IPS-15b (cell line): ENCODE results near the gene BABAM1.
"Not testable (repeated sequence)": the region's sequence is repeated elsewhere in the genome, so short reads cannot be mapped to it uniquely, and the experiment has no call there.

Source experiments
- H3K27me3 ChIP-seq: one replicate; pipeline ENCODE4 v1.6.1; 2013; ENCODE audit warnings: low read length; ENCODE audit not compliant: control insufficient read depth, insufficient read depth
- H3K36me3 ChIP-seq: one replicate; pipeline ENCODE4 v1.6.1; 2013; ENCODE audit warnings: low read length; ENCODE audit not compliant: control insufficient read depth, insufficient read depth
- H3K4me1 ChIP-seq: one replicate; pipeline ENCODE4 v1.6.1; 2013; ENCODE audit warnings: mild to moderate bottlenecking, low read length; ENCODE audit not compliant: control insufficient read depth, insufficient read depth
- H3K4me3 ChIP-seq: one replicate; pipeline ENCODE4 v1.5.1; 2013; ENCODE audit warnings: low read depth, low read length
- H3K9ac ChIP-seq: one replicate; pipeline ENCODE4 v1.6.1; 2013; ENCODE audit warnings: low read depth, mild to moderate bottlenecking, low read length
- H3K9me3 ChIP-seq: one replicate; pipeline ENCODE4 v1.6.1; 2013; ENCODE audit warnings: mild to moderate bottlenecking, low read length; ENCODE audit not compliant: control insufficient read depth, insufficient read depth

The BABAM1 gene

DNA sequence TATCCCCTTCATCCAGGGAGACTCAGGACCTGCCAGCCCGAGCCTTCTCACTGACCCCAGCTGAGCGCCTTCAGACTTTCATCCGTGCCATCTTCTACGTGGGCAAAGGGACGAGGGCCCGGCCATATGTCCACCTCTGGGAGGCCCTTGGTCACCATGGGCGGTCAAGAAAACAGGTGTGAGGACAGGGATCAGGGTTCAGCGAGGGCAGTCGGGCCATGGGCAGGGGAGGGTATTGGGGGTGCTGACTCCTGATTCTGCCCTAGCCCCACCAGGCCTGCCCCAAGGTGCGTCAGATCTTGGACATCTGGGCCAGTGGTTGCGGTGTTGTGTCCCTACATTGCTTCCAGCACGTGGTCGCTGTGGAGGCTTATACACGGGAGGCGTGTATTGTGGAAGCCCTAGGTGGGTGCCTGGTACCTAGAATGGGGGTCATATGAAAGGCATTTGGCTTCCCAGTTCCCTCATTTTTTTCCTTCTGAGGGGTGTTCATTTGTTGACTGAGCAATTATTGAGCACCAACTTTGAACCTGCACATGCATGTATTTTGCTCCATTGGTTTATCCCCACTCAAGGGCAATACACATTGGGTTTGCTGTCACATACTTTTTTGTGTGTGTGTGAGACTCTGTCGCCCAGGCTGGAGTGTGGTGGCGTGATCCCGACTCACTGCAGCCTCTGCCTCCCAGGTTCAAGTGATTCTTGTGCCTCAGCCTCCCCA lies 18.3 kb downstream of the BABAM1 start:
- Histone ChIP-seq H3K27me3 (no peaks in the 10 kb centered on the region), H3K9ac (no peak overlapping the region), H3K4me3 (no peak overlapping the region), H3K4me1 (no peaks in the 10 kb centered on the region), H3K9me3 (no peaks in the 10 kb centered on the region), H3K36me3 (peaks cover 21% of the 10 kb centered on the region)

DNA sequence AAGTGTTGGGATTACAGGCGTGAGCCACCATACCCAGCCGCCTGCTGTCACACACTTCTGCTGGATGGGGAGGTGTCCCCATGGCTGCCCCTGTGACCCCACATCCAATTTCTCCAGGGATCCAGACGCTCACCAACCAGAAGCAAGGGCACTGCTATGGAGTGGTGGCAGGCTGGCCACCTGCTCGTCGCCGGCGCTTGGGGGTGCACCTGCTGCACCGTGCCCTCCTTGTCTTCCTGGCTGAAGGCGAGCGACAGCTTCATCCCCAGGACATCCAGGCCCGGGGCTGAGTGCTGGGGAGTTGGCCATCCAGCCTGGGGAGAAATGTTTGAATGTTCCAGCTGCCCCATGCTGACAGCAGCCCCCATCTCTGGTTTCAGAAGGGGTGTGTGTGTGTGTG lies 19.0 kb downstream of the BABAM1 start:
- Histone ChIP-seq H3K27me3 (no peaks in the 10 kb centered on the region), H3K4me1 (no peaks in the 10 kb centered on the region), H3K36me3 (peaks cover 21% of the 10 kb centered on the region), H3K9me3 (no peaks in the 10 kb centered on the region), H3K4me3 (no peak overlapping the region), H3K9ac (no peak overlapping the region)

DNA sequence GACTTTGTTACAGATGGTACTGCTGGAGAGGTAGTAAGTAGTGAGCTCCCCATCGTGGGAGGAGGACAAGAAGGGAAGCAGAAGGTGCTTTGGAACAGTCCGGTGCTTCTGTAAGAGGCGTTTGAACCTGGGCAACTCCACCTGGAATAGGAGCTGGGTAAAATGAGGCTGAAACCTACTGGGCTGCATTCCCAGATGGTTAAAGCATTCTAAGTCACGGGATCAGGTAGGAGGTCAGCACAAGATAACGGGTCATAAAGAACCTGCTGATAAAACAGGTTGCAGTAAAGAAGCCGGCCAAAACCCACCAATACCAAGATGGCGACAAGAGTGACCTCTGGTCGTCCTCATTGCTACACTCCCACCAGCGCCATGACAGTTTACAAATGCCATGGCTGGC lies 19.5 kb downstream of the BABAM1 start:
- Histone ChIP-seq H3K9ac (no peak overlapping the region), H3K9me3 (no peaks in the 10 kb centered on the region), H3K4me1 (no peaks in the 10 kb centered on the region), H3K36me3 (peaks cover 21% of the 10 kb centered on the region), H3K27me3 (no peaks in the 10 kb centered on the region), H3K4me3 (no peak overlapping the region)

DNA sequence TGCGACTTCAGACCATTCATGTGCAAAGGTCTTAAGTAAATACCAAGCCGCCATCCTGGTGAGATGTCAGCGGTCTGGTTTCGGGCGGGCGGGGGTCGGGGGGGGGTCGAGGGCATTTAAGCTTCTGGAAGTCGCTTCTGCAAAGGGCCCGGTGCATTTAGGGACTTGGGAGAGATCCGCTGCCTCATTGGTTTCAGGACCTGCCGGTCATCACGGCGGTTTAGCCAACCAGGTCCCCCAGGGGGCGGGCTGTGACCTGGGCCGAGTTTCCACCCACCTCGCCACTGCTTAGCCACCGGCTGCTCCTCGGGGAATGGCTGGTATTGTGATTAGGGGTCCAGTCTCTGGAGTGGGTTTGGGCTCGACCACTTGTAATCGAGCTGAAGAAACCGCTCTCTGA lies 22.2 kb downstream of the BABAM1 start:
- Histone ChIP-seq H3K4me3 (peak overlapping the region; percentile 32), H3K9ac (no peak overlapping the region), H3K27me3 (no peaks in the 10 kb centered on the region), H3K36me3 (peaks cover 15% of the 10 kb centered on the region), H3K9me3 (no peaks in the 10 kb centered on the region), H3K4me1 (peaks cover 2% of the 10 kb centered on the region)

- Histone ChIP-seq H3K36me3 (peaks cover 7% of the 10 kb centered on the region), H3K4me1 (peaks cover 2% of the 10 kb centered on the region), H3K9me3 (no peaks in the 10 kb centered on the region), H3K4me3 (peak overlapping the region; percentile 78), H3K9ac (peak overlapping the region; percentile 37), H3K27me3 (no peaks in the 10 kb centered on the region)
Observed at GRCh38 chr19:17292301-17293074, 25.2 kb downstream of the BABAM1 start.

GRCh38 chr19:17293605-17294004 lies 26.4 kb downstream of the BABAM1 start:
- H3K9me3 ChIP-seq, result no peaks in the 10 kb centered on the region
- peaks cover 2% of the 10 kb centered on the region for H3K4me1 ChIP-seq
- H3K9ac ChIP-seq, result no peak overlapping the region
- H3K36me3 ChIP-seq, result peaks cover 10% of the 10 kb centered on the region
- H3K27me3 ChIP-seq, result no peaks in the 10 kb centered on the region
- peak overlapping the region; percentile 45 for H3K4me3 ChIP-seq

GRCh38 chr19:17294051-17294891 lies 27.0 kb downstream of the BABAM1 start:
- Histone ChIP-seq H3K9me3 (no peaks in the 10 kb centered on the region), H3K36me3 (peaks cover 10% of the 10 kb centered on the region), H3K9ac (no peak overlapping the region), H3K27me3 (no peaks in the 10 kb centered on the region), H3K4me3 (peak overlapping the region; percentile 53), H3K4me1 (peaks cover 2% of the 10 kb centered on the region)

- not testable (repeated sequence) for H3K9me3 ChIP-seq, H3K27me3 ChIP-seq, H3K4me3 ChIP-seq, H3K9ac ChIP-seq, H3K4me1 ChIP-seq
- peaks cover 10% of the 10 kb centered on the region for H3K36me3 ChIP-seq
Observed at GRCh38 chr19:17295551-17295950, 28.3 kb downstream of the BABAM1 start.

GRCh38 chr19:17296273-17296672 lies 29.0 kb downstream of the BABAM1 start:
- H3K36me3 ChIP-seq, result peaks cover 16% of the 10 kb centered on the region
- H3K4me3 ChIP-seq, result no peak overlapping the region
- no peaks in the 10 kb centered on the region for H3K27me3 ChIP-seq
- peaks cover 2% of the 10 kb centered on the region for H3K4me1 ChIP-seq
- H3K9ac ChIP-seq, result no peak overlapping the region
- H3K9me3 ChIP-seq, result no peaks in the 10 kb centered on the region

DNA sequence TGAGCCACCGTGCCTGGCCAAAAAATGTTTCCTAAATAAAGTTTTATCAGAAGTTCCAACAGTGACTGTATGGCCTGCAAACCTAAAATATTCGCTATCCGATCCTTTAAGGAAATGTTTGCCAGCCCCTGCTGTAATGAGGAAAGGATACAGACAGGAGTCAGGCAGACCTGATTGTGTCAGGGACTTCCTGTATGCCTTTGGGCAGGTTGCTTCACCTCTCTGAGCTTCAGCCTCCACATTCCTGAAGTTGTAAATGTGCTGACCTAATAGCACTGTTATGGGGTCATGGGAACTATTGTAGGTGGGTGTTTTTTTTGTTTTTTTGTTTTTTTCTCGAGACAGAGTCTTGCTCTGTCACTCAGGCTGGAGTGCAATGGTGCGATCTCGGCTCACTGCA lies 29.7 kb downstream of the BABAM1 start:
- Histone ChIP-seq H3K4me1 (peaks cover 2% of the 10 kb centered on the region), H3K36me3 (peaks cover 17% of the 10 kb centered on the region), H3K27me3 (no peaks in the 10 kb centered on the region), H3K9me3 (no peaks in the 10 kb centered on the region), H3K4me3 (no peak overlapping the region), H3K9ac (no peak overlapping the region)

DNA sequence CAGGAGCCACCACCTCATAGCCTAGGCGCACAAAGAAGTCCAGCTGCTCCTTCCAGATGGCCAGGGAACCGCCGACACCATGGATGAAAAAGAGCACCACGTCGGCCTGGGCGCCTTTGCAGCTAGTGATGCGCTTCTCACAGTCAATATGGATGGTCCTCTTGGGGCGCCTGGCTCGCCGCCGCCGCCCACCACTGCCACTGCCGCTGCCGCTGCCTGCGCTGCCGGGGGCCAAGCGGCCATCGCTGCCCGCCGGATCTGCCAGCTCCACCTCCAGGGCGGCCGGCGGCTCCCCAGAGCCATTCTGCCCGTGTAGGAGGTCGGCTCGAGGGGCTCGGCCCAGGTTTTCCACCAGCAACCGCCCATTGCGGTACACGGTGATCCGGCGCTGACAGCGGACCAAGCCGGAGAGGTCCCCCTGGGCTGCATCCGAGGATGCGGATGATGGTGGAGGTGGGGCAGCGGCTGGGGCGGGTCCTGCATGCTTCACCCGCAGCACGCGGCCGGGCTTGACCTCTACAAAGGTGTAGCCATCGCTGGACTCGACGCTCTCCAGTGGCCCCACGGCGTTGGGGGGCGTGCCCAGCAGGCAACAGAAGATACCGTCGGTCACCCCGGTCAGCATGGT lies 33.9 kb downstream of the BABAM1 start:
- Histone ChIP-seq H3K4me3 (no peak overlapping the region), H3K36me3 (peaks cover 12% of the 10 kb centered on the region), H3K4me1 (peaks cover 10% of the 10 kb centered on the region), H3K9ac (no peak overlapping the region), H3K9me3 (no peaks in the 10 kb centered on the region), H3K27me3 (no peaks in the 10 kb centered on the region)
